DMS79 (cell line): ENCODE results near the gene ZFP62.
"Not testable (repeated sequence)": the region's sequence is repeated elsewhere in the genome, so short reads cannot be mapped to it uniquely, and the experiment has no call there.

Source experiments
- DNase-seq: peaks from one replicate; lab custom pipeline; 2025; lab: John Stamatoyannopoulos, UW

The ZFP62 gene

GRCh38 chr5:180860887-180861822 is at the start of gene ZFP62:
TSS of gene ZFP62 (minus strand) at chr5:180861276. CDS start at chr5:180861219, 57 bp downstream.
- peak; percentile 75 for DNase-seq

GRCh38 chr5:180910735-180911134 is 49.7 kb upstream of the ZFP62 start:
- no peak for DNase-seq

DNA sequence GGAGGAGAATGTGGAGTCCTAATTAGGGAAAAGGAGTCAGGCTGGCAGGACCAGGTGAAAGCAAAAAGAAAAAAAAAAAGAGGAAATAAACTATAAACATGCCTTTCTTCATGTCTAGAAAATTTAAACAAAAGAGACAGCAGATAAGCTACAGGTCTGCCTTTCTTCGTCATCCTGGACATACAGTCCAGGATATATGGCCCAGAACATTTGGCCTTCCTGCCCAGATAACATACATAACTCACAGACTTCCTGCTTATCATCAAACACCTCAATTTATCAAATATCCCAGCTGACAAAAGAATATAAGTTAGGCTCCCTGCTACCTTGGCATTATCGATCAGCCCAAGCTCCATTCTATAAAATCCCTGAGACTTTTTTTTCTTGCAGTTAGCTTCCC is 49.1 kb upstream of the ZFP62 start:
- no peak for DNase-seq

GRCh38 chr5:180909782-180910181 is 48.7 kb upstream of the ZFP62 start:
- DNase-seq = no peak

DNA sequence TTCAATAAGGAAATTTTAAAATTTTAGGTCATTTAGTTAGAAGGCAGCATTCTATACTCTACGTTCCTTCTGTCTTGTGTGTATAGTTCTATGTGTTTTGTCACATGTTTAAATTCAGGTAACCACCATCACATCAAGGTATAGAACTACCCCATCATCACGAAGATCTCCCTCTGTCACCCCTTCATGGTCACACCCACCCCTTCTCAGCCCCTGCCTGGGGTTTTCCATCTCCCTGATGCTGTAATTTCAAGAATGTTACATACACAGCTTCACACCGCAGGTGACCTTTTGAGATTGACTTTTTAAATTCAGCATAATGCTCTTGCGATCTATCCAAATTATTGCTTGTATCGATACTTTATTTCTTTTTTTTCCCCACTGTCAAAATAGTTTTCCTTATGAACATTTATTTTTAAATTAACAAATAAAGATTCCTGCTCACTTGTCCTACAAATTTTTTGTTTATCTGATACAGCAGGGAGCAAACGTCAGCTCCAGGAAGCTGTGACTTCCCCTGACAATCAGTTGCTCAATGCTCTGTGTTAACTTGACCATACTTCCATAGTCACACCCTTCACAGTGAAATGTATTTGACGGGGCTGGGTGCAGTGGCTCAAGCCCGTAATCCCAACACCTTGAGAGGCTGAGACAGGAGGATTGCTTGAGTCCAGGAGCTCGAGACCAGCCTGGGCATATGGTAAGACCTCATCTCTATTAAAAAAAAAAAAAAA is 48.1 kb upstream of the ZFP62 start:
- DNase-seq = no peak

- DNase-seq = no peak
These were observed 47.3 kb upstream of the ZFP62 start for GRCh38 chr5:180908400-180908799.

DNA sequence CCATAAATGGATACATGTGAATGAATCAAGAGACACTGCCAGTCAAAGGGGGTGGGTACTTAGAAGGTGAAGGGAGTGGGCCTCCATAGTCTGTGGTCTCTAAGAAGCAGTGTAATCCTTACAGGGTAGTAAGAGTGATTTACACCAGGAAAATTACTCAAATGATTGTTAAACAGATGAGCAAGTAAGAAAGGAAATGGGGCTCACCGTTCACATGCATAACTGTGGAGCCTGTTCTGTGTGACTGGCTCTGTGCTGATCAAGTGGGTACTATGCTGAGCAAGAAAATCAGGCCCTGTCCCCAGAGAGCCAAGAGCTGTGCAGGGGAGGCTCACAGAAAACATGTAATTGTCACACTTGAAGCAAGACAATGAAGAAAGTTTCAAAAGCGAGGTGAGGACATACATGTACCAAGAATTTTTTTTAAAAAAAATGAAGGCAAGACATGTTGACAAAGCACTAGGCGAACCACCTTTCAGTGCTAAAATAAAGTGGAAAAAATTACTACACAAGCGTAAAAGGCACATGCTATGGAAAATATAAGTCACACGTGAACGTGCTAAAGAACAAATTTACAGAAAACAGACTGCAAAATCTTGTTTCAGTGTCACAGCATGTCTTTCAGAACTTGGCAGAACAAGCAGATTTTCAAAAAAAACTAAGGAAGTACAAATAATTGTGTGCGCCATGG is 40.4 kb upstream of the ZFP62 start:
- DNase-seq = no peak

DNA sequence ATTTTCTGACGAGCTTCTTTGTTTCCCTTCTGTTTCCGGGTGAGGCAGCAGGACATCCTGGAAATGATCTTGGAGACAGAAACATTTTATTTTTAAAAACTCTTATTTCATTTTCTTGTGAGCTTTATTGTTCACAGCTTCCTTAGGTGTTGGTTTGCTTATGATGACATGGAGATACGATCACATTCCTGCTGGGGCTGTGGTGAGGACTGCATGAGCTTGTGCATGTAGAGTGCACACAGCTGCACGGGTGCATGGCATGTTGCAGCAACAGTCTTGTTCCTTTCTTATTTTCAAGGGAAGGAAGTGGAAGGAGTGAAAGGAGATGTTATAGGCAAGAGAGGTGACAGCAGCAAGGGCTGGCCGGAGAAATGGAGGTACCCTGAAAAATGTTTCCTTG is 39.1 kb upstream of the ZFP62 start:
- DNase-seq = no peak

DNA sequence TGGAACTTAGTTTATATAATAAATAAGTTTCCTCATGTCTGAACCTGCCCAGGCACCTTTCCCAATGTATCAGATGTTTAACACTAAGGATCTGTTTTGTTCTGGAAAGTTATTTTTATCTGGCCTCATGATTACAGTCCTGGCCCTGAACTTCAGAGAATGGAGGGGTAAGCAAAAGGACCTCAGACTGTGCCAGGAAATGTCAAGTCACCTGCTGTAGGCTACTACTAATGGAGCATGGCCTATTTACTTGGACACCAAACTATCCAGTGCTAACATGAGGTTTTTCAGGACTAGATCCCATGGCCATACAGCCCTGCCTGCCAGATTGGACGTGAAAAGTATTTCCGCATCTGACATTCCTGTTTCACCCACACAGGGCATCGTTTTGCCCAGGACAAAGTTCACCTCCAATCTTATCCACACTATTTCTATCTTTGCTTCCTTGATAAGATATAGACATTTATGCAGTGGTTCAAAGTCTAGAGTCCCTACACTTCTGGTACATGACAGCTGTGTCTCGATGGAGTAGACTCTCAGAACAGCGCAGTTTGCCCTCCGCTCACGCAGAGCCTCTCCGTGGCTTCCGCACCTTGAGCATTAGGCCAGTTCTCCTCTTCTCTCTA is 37.7 kb upstream of the ZFP62 start, which contains the start of gene BTNL8:
BTNL8 (plus strand) TSS at position 539 of the 626 bp plus-strand sequence. CDS start 152 bp downstream, outside the sequence.
- no peak for DNase-seq

- DNase-seq = not testable (repeated sequence)
These were observed 34.3 kb upstream of the ZFP62 start for GRCh38 chr5:180895330-180895729.

GRCh38 chr5:180889381-180889780 is 28.3 kb upstream of the ZFP62 start:
- no peak for DNase-seq

- DNase-seq = not testable (repeated sequence)
These were observed 24.9 kb upstream of the ZFP62 start for GRCh38 chr5:180885845-180886529.

DNA sequence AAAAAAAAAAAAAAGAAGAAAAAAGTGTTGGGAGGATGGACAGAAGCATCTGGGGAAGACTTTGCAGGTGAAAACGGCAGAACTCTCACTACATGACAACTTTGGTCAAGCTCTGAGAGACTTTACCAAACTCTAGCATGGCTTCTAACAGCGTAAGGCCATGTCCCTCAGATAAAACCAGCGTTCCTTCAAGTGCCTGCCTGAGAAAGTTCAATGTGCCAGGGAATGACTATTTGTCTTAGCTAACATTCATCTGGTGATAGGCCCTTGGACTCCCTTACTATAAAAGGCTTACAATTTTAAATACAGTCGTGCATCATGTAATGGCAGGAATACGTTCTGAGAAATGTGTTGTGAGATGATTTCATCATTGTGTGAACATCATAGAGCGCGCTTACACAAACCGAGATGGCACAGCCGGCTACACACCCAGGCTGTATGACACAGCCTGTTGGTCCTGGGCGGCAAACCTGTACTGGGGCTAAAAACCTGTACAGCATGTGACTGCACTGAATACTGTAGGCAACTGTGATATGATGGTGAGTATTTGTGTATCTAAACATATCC is 14.9 kb upstream of the ZFP62 start:
- no peak for DNase-seq

- DNase-seq = no peak
These were observed 13.9 kb upstream of the ZFP62 start for GRCh38 chr5:180874804-180875582.

DNA sequence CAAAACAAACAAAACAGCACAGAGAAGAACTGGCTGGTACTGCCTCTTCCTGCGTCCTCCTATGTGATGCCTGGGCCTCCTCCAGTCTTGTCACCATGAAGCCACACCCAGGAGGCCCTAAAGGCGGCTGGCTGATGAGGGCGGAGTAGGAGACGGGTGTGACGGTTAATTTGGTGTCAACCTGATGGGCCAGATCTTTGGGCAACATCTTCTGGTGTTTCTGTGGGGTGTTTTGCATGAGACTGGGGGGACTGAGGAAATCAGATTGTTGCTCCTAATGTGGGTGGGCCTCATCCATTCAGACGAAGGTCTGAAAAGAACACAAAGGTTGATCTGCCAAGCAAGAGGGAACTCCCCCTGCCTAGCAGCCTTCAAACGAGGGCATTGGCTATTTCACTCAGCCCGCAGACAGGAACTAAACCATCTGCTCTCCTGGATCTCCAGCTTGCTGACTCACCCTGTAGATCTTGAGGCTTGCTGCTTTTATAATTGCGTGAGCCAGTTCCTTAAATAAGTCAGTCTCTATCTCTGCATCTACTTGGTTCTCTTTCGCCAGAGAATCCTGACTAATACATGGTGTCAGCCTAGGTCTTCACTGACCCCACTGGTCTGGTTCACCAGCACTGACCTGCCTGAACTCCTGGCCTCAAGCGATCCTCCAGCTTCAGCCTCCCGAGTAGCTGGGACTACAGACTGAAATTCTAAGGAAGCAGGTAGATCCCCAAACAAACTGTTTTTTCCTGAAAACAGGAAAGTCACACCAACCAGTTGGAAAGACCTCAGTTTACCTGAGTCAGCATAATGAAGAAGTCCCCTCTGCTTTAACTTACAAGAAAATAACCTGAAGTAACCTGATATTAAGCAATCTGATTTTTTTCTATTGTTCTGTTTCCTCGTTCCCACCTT is 12.8 kb upstream of the ZFP62 start:
- DNase-seq = no peak

GRCh38 chr5:180872419-180872818 is 11.3 kb upstream of the ZFP62 start:
- no peak for DNase-seq

DNA sequence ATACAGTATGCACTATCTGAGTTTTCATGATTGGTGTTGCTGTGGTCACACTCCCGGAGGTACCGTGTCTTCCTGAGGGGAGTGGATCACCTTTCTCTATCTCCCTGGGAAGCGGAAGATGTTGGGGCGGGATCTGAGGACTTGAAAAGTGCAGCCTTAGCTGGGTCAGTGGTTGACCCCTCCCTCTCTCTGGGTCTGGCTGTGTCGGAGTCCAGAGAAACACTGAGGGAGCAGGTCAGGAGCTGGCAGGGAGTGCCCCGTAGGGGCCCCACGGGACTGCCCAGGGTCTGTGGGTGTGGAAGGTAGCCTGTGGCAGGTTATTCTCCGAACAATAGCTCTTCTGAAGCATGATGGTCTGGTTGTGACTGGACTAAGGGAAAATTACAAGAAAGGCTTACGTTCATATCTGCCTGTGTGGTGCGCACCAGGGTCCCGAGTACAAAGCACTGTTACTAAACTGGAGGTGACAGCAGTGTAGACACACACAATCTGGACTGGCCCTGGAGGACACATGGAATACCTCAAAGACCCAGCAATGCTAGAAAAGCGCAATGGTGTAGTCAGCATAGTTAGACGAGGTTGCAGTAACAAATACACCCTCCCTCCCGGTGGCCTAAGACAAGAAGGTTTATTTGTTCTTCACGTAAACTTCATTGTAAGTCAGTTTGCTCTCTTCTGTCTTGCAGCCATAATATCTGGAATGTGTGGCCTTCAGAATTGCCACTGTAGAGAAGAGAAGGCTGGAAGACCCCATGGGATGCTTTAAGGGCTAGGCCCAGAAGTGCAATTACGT is 9.4 kb upstream of the ZFP62 start:
- DNase-seq = no peak

DNA sequence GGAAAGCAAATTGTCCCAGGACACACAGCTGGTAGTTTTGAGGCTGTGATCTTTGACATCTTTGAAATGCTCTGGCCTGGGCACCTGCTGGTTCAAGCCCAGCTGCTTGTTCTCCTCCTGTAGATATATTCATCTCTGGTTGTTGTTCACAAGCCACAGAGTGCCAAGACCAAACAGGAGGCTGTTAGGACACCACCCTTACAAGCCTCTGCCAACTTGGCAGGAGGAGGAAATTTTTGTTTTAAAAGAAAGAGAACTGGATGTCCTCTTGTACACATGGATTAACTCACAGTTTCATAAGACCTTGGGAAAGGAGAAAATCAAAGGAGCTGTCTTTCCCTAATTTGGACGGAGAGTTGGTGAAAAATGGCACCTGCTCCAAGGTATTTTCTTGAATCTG is 8.5 kb upstream of the ZFP62 start:
- DNase-seq = no peak
